Placental epithelial cell (primary cell): ENCODE results near the gene RTTN. TPM values are rescaled to one million over a fixed set of nuclear protein-coding genes. Genes with fewer than 3 reads are reported as not detected.

Experiments used
- total RNA-seq: library from RNA; depleted of rRNA; stranded (reverse); fragments of >200 nt; gene quantifications from 2 replicates; pipeline ENCODE4 v1.2.3, GENCODE V29; 2012

Gene RTTN, protein sequence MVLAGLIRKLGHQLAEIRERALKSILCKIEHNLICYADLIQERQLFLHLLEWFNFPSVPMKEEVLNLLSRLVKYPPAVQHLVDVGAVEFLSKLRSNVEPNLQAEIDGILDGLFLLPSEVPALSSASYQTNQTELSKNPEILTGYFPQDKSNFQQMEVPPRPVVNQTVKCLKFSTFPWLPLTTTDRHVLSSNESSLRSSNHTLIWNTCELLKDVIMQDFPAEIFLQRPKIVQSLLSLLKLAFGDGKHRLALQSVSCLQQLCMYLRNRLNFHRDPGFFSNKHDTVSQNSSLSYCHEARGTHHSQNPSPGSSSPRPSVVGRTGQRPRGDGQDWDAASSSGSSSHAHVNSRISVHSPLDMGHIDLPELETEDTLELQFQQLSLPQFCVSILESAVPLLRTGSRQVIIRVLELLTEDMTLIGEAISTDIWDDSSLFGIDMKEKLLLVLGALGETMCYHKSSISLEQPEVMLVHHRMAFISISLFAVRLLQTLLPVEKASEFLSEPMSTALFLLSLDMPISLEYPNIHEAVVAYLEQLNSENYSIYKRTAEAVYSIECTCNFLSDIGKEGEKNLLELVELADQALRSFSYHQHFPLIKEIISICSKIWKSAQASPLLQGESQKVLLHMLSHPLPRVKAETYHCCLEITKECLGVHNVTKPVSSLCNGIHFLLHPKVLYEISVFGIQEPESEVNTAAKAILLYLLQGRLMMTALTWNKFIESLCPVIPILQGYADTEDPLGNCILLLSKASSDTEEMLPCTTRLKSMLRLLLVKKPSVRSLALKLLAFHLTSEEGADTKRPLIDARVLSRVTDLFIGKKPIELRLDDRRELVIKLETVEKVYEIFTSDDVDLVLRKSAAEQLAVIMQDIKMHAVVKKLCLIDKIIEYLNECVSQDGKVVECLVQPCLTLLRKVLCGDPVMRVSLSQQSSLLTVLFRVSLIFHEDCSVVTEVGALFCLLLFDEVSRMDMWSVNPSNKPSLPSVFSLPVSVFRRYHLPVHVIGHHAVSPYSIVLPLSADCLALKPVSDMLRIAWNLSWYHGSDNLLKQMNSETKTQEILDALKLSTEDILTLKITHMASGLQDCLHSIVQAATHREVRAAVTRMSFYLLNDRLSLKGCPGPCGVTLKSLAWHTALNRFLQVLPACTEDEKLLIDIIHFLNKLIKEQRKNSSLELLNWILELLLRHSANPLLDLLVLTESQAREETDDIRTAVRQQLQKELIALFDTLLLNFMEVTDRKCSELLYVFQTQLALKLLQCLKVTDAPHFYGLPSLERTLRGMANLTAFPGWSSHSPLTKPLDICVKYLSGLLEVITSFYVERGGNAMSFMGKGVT (N-terminal part only)
- total RNA-seq = 14.0 and 19.2 TPM in 2 replicates

DNA sequence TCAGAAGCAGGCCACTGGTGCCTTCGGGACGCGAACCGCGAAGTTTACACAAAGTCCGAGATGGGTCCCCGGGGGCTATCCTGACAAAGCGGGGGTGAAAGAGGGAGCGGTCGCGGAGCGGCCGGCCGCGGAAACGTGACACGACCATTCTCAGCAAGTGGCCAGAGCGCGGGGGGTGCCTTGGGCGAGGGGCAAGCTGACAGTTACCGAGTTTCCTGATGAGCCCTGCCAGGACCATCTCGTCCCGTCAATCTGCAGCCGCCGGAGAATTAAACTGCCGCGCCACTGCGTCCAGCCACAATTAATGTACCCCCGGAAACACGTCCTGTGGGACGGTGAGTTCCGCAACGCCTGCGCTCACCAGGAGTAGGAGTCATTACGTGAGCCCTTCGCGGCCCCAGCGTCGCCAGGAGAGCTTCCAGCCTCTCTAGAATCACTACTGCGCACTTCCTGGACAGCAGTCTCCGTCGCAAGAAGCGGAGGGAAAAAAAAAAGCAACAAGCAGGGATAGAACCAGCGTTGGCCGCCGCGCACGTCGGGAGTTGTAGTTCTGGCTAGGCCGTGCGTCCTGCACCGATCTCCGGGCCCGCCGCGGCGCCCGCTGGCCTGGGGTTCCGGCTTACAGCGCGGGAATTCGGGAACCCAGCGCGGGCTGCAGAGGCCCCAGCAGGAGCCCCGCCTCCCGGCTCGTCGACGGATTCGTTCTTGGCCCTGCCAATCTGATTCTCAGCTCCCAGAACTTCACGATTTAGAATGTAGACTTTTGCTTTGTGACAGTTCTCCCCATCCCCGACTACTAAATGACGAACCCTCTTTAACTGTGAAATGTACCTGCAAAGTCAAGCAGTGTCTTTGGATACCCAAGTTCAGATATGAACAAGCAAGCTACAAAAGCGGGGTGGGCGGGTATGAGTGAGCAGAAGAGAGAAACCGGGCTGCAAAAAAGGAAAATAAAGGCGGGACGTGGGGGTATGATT lies at the start of gene RTTN:
Gene RTTN, minus strand, starts transcription at position 267 of the 977 bp plus-strand sequence. Its CDS starts 29 bp downstream, at position 238.

Other genes starting within 250 kb of the RTTN start
- 44.4 and 58.6 TPM in 2 replicates for gene SOCS6, start 83.4 kb upstream of the RTTN start, total RNA-seq